Gastroesophageal sphincter (tissue), 4 donors: ENCODE measurements around the gene CCDC127. TPM values are rescaled to one million over a fixed set of nuclear protein-coding genes. Genes with fewer than 3 reads are reported as not detected.

ENCODE experiments used
- ATAC-seq: fragments of 150-250 bp; one replicate; pipeline ENCODE4 v1.9.1; 2016; ENCODE audit warnings: mild to moderate bottlenecking, moderate library complexity
- H3K27ac ChIP-seq, 4 donors: fragments of 200-600 bp; sonication (generic) in 3 of 4; 1 replicate in 3 of 4; 2 replicates in 1 of 4; pipeline ENCODE4 v1.5.1; 2016 to 2019
- H3K27me3 ChIP-seq: fragments of 200-600 bp; sonication (generic); one replicate; pipeline ENCODE4 v1.5.1; 2019
- H3K36me3 ChIP-seq, 2 donors: fragments of 200-600 bp; sonication (generic); one replicate each; pipeline ENCODE4 v1.5.1; 2019; ENCODE audit warnings: control low read depth in 1 of 2
- H3K4me1 ChIP-seq, 3 donors: fragments of 200-600 bp; sonication (generic); 1 replicate in 2 of 3; 2 replicates in 1 of 3; pipeline ENCODE4 v1.5.1; 2016 to 2019; ENCODE audit warnings: control low read depth in 2 of 3
- H3K4me3 ChIP-seq, 2 donors: fragments of 200-600 bp; sonication (generic); one replicate each; pipeline ENCODE4 v1.5.1; 2019; ENCODE audit warnings: mild to moderate bottlenecking in 1 of 2, moderate library complexity in 1 of 2
- H3K9me3 ChIP-seq, 3 donors: fragments of 200-600 bp; sonication (generic); one replicate each; pipeline ENCODE4 v1.5.1; 2017 to 2019; ENCODE audit warnings: control low read depth in 2 of 3
- EP300 ChIP-seq: sonication (generic); formaldehyde crosslinking; IDR thresholded peaks from one replicate; pipeline ENCODE4 v1.6.1; 2017; ENCODE audit warnings: antibody characterized with exemption, mild to moderate bottlenecking
- POLR2A ChIP-seq, 2 donors: fragments of 450-650 bp; IDR thresholded peaks; one replicate each; pipeline ENCODE4 v1.6.1; 2017; ENCODE audit warnings: antibody characterized with exemption in 2 of 2, mild to moderate bottlenecking in 2 of 2, moderate library complexity in 1 of 2
- POLR2AphosphoS5 ChIP-seq: sonication (generic); formaldehyde crosslinking; IDR thresholded peaks from one replicate; pipeline ENCODE4 v1.6.1; 2017; ENCODE audit warnings: antibody characterized with exemption
- WGBS, 2 donors: methylation state at CpG; one replicate each; pipeline ENCODE4 v1.1.5; 2018; ENCODE audit warnings: low coverage in 1 of 2; 5-methylcytosine and 5-hydroxymethylcytosine counted together
- total RNA-seq, 4 donors: library from RNA; depleted of rRNA; stranded (reverse); fragments of >200 nt; gene quantifications; one replicate each; pipeline ENCODE4 v1.1.0, GENCODE V29; 2016
- TF ChIP-seq, protein P1 (sequence below), 4 experiments: fragments of 200-600 bp in 2 of 4; fragments of 450-650 bp in 2 of 4; sonication (generic) in 1 of 4; IDR thresholded peaks; one replicate each; pipeline ENCODE4 v1.5.1; 2017 to 2019; ENCODE audit warnings: antibody characterized with exemption in 4 of 4, mild to moderate bottlenecking in 2 of 4, moderate library complexity in 2 of 4

CCDC127 gene
- total RNA-seq, 4 donors from 2014 or later: 6.5 to 11.7 (median 8.2) TPM

GRCh38 chr5:191949-192690, 25.8 kb downstream of the CCDC127 start:
- ATAC-seq: no peak
- Histone ChIP-seq H3K27ac (no peak overlapping the region), H3K9me3 (no peaks in the 10 kb centered on the region), H3K36me3 (no peaks in the 10 kb centered on the region), H3K27me3 (peaks cover 24% of the 10 kb centered on the region), H3K4me3 (no peak overlapping the region), H3K4me1 (peaks cover 0 to 37% (median 4%) of the 10 kb centered on the region in 3 donors)
- WGBS, 2 donors: 90 to 100% methylated on average over 1 to 2 of the region's 46 CpGs
- TF ChIP-seq, protein P1, sequence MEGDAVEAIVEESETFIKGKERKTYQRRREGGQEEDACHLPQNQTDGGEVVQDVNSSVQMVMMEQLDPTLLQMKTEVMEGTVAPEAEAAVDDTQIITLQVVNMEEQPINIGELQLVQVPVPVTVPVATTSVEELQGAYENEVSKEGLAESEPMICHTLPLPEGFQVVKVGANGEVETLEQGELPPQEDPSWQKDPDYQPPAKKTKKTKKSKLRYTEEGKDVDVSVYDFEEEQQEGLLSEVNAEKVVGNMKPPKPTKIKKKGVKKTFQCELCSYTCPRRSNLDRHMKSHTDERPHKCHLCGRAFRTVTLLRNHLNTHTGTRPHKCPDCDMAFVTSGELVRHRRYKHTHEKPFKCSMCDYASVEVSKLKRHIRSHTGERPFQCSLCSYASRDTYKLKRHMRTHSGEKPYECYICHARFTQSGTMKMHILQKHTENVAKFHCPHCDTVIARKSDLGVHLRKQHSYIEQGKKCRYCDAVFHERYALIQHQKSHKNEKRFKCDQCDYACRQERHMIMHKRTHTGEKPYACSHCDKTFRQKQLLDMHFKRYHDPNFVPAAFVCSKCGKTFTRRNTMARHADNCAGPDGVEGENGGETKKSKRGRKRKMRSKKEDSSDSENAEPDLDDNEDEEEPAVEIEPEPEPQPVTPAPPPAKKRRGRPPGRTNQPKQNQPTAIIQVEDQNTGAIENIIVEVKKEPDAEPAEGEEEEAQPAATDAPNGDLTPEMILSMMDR (IDR thresholded peaks at IDR 0.05): no peak
- TF ChIP-seq EP300 (no peak), POLR2A (IDR thresholded peaks at IDR 0.05) (no peak), POLR2AphosphoS5 (no peak)

DNA sequence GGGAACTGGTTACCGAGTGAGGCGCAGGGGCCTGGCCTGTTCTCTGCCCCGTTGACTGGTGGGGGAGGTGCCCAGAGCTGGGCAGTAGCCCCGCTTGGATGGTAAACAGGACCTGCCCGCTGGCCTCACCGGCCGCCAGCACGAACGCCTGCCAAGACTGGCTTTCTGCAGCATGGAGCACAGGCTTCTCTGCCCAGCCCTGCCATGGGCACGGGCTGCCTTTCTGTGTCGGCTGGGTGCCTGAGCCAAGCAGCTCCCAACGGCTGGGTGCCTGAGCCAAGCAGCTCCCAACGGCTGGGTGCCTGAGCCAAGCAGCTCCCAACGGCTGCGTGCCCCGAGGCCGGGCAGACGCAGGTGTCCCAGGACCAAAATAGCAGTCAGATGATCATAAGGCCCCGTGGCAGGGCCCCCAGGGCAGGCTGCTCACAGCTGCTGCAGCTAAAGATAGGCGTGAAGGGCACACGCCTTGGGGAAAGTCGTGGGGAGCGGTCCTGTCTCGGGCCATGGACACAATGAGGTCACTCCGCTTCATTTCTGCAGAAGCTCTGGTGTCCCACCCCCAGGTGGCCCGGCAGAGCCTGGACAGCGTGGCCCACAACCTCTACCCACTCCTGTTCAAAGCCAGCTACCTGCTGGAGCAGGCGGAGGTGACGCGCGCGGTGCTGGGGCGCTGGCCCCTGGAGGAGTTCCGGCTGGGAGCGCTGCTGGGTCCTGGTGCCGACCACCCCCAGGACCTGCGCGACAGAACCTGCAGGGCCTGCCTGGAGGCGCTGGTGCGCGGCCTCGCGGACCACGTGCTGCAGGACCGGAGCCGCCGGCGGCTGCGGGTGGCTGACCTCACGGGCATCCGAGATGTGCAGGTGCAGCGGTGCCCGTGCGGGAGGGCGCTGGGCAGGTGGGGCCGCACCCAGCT, 26.7 kb downstream of the CCDC127 start, which contains the start of gene LRRC14B:
TSS of gene LRRC14B (plus strand) at position 460 of the 913 bp plus-strand sequence. CDS start at position 504, 44 bp downstream.
- Histone ChIP-seq H3K4me3 (peak within 1 kb of the TSS in 1 of 2 donors; percentile 34), H3K4me1 (peaks cover 0 to 37% (median 4%) of the 10 kb centered on the region in 3 donors), H3K9me3 (no peaks in the 10 kb centered on the region), H3K27ac (peak within 1 kb of the TSS in 3 of 4 donors; percentile 27 to 69 (median 39)), H3K27me3 (peaks cover 24% of the 10 kb centered on the region), H3K36me3 (no peaks in the 10 kb centered on the region)
- WGBS, 2 donors: no CpG with 5 or more reads among the region's 56 CpGs
- ATAC-seq: peak; percentile 55
- TF ChIP-seq, protein P1 (IDR thresholded peaks at IDR 0.05): no peak
- TF ChIP-seq POLR2A (IDR thresholded peaks at IDR 0.05) (no peak), POLR2AphosphoS5 (no peak), EP300 (no peak)

DNA sequence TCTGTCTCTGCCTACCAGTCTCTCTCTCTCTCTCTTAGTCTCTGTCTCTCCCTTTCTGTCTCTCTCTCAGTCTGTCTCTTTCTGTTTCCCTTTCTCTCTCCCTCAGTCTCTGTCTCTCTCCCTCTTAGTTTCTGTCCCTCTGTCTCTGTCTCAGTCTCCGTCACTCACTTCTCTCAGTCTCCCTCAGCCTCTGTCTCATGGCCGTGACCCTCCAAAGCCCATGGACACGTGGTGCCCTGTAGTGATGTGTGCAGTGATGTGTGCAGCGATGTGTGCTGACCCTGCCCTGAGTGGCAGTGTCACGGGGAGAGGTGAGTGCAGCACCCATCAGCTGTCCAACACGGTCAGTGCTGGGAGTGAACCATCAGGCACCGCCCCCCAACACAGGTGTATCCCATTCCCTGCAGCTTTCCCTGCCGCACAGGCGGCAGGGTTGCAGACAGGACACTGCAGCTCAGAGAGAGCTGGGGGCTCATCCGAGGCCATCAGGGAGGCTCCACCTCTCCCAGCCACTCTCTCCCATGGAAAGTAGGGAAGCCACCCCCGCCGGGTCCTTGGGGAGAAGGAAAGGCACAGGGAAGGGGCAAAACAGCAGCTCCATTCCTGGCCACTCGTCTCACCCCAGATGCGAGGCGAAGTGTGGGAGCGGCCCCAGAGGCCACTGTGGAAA, 27.5 kb downstream of the CCDC127 start:
- no peaks in the 10 kb centered on the region for H3K9me3 ChIP-seq
- 31 to 71% methylated on average over 2 to 4 of the region's 16 CpGs for WGBS, 2 donors
- TF ChIP-seq EP300: no peak
- TF ChIP-seq, protein P1 (IDR thresholded peaks at IDR 0.05): no peak
- TF ChIP-seq POLR2A (IDR thresholded peaks at IDR 0.05): no peak
- no peak for TF ChIP-seq POLR2AphosphoS5
- no peak for ATAC-seq
- H3K27me3 ChIP-seq: peaks cover 24% of the 10 kb centered on the region
- peaks cover 0 to 37% (median 4%) of the 10 kb centered on the region in 3 donors for H3K4me1 ChIP-seq
- H3K4me3 ChIP-seq: peak overlapping the region in 1 of 2 donors; percentile 34
- H3K27ac ChIP-seq: peak overlapping the region in 3 of 4 donors; percentile 27 to 69 (median 39)
- H3K36me3 ChIP-seq: no peaks in the 10 kb centered on the region

DNA sequence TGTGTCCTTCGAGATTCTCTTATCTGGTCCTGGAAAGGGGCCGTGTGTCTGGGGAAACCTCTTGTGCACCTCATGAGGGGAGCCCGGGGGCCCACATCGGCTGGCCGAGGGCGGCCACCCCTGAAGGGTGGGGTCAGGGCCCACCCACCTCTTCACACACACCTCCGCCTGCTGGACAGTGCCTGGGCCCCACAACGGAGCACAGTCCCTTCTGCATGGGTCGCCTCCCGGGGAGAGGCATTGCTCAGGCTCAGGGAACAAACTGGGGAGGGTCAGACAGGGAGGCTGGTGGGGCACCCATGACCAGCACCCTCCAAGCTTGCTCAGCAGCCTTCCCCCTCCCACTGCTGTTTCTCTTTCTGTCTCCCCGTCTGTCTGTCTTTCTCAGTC, 28.0 kb downstream of the CCDC127 start:
- Histone ChIP-seq H3K4me1 (peaks cover 0 to 37% (median 4%) of the 10 kb centered on the region in 3 donors), H3K4me3 (no peak overlapping the region), H3K27ac (no peak overlapping the region), H3K9me3 (no peaks in the 10 kb centered on the region), H3K36me3 (no peaks in the 10 kb centered on the region), H3K27me3 (peaks cover 24% of the 10 kb centered on the region)
- 54 to 62% methylated on average over 4 to 5 of the region's 11 CpGs for WGBS, 2 donors
- ATAC-seq: no peak
- no peak for TF ChIP-seq EP300

GRCh38 chr5:189486-189885, 28.5 kb downstream of the CCDC127 start:
- Histone ChIP-seq H3K4me3 (no peak overlapping the region), H3K4me1 (peaks cover 0 to 37% (median 4%) of the 10 kb centered on the region in 3 donors), H3K36me3 (no peaks in the 10 kb centered on the region), H3K9me3 (no peaks in the 10 kb centered on the region), H3K27me3 (peaks cover 24% of the 10 kb centered on the region), H3K27ac (no peak overlapping the region)
- 100% methylated on average over 1 of the region's 10 CpGs; no CpG with 5 or more reads in 1 of the 2 donors for WGBS, 2 donors
- TF ChIP-seq, protein P1 (IDR thresholded peaks at IDR 0.05): no peak
- no peak for TF ChIP-seq POLR2AphosphoS5
- no peak for ATAC-seq
